ENCODE measurements around the gene GDPD3. TPM values are rescaled to one million over a fixed set of nuclear protein-coding genes. Genes with fewer than 3 reads are reported as not detected.

GDPD3 gene
- polyA plus RNA-seq, 3 donors: 9.6 TPM; not detected in 2

- no peak overlapping the region for H3K4me2 ChIP-seq (replicated peaks; ENCODE audit: extremely low read depth, low read length, poor library complexity, severe bottlenecking)
- Mint-ChIP-seq H3K9me3 (peaks cover 0 to 2% (median 0%) of the 10 kb centered on the region in 7 donors), H3K4me3 (no peak overlapping the region), H3K27ac (no peak overlapping the region), H3K4me1 (peaks cover 14% of the 10 kb centered on the region), H3K27me3 (ENCODE audit: low read depth in 3 of 3) (peaks cover 0 to 3% (median 0%) of the 10 kb centered on the region in 3 donors), H3K36me3 (no peaks in the 10 kb centered on the region)
- peaks cover 20% of the 10 kb centered on the region for H3K79me2 ChIP-seq (ENCODE audit: insufficient read depth, low read length)
- no peaks in the 10 kb centered on the region for H3K9me3 ChIP-seq (replicated peaks in 1 of 2; ENCODE audit: control insufficient read depth in 1 of 2, insufficient read depth in 1 of 2, low read length in 2 of 2)
- no peak overlapping the region for H3K4me3 ChIP-seq (replicated peaks in 1 of 3; ENCODE audit: low read depth in 2 of 3, low read length in 3 of 3)
- intact Hi-C loops (cut with micrococcal nuclease): no loop called here
- H3K27me3 ChIP-seq (ENCODE audit: control insufficient read depth in 2 of 2, insufficient read depth in 2 of 2, low read length in 2 of 2): no peaks in the 10 kb centered on the region
- no peak overlapping the region for H3K27ac ChIP-seq (ENCODE audit: low read depth in 1 of 2, low read length in 2 of 2)
- no peaks in the 10 kb centered on the region for H3K36me3 ChIP-seq (replicated peaks in 1 of 2; ENCODE audit: control insufficient read depth in 1 of 2, insufficient read depth in 2 of 2, low read length in 2 of 2)
- no peak for DNase-seq
- H2AFZ ChIP-seq (ENCODE audit: insufficient read depth, low read depth, low read length, poor library complexity, severe bottlenecking): no peak overlapping the region
- no peak overlapping the region for H3K9ac ChIP-seq (ENCODE audit: insufficient read depth, low read length, poor library complexity, severe bottlenecking)
- H3K4me1 ChIP-seq (ENCODE audit: control insufficient read depth in 1 of 2, insufficient read depth in 2 of 2, low read length in 2 of 2): peaks cover 16 to 21% of the 10 kb centered on the region in 2 donors
- H4K20me1 ChIP-seq (ENCODE audit: insufficient read depth, low read length): peaks cover 4% of the 10 kb centered on the region
- WGBS (ENCODE audit: insufficient coverage): no CpG with 5 or more reads among the region's 2 CpGs
- TF ChIP-seq CTCF (IDR thresholded peaks at IDR 0.05): no peak
These were observed 52.3 kb downstream of the GDPD3 start for GRCh38 chr16:30060836-30061554.

GRCh38 chr16:30060346-30060745, 53.0 kb downstream of the GDPD3 start:
- Mint-ChIP-seq H3K4me3 (no peak overlapping the region), H3K27me3 (ENCODE audit: low read depth in 3 of 3) (peaks cover 0 to 3% (median 0%) of the 10 kb centered on the region in 3 donors), H3K4me1 (peaks cover 14% of the 10 kb centered on the region), H3K27ac (no peak overlapping the region), H3K36me3 (no peaks in the 10 kb centered on the region), H3K9me3 (peaks cover 0 to 2% (median 0%) of the 10 kb centered on the region in 7 donors)
- peaks cover 16 to 21% of the 10 kb centered on the region in 2 donors for H3K4me1 ChIP-seq (ENCODE audit: control insufficient read depth in 1 of 2, insufficient read depth in 2 of 2, low read length in 2 of 2)
- no peaks in the 10 kb centered on the region for H4K20me1 ChIP-seq (ENCODE audit: insufficient read depth, low read length)
- H3K4me2 ChIP-seq (replicated peaks; ENCODE audit: extremely low read depth, low read length, poor library complexity, severe bottlenecking): no peak overlapping the region
- DNase-seq: no peak
- 100% methylated on average over 4 of the region's 4 CpGs for WGBS (ENCODE audit: insufficient coverage)
- no peaks in the 10 kb centered on the region for H3K9me3 ChIP-seq (replicated peaks in 1 of 2; ENCODE audit: control insufficient read depth in 1 of 2, insufficient read depth in 1 of 2, low read length in 2 of 2)
- H3K36me3 ChIP-seq (replicated peaks in 1 of 2; ENCODE audit: control insufficient read depth in 1 of 2, insufficient read depth in 2 of 2, low read length in 2 of 2): no peaks in the 10 kb centered on the region
- no peak overlapping the region for H2AFZ ChIP-seq (ENCODE audit: insufficient read depth, low read depth, low read length, poor library complexity, severe bottlenecking)
- TF ChIP-seq CTCF (IDR thresholded peaks at IDR 0.05): no peak
- no peak overlapping the region for H3K4me3 ChIP-seq (replicated peaks in 1 of 3; ENCODE audit: low read depth in 2 of 3, low read length in 3 of 3)
- intact Hi-C loops (cut with micrococcal nuclease): no loop called here
- H3K27me3 ChIP-seq (ENCODE audit: control insufficient read depth in 2 of 2, insufficient read depth in 2 of 2, low read length in 2 of 2): no peaks in the 10 kb centered on the region
- H3K79me2 ChIP-seq (ENCODE audit: insufficient read depth, low read length): peaks cover 16% of the 10 kb centered on the region
- no peak overlapping the region for H3K9ac ChIP-seq (ENCODE audit: insufficient read depth, low read length, poor library complexity, severe bottlenecking)
- H3K27ac ChIP-seq (ENCODE audit: low read depth in 1 of 2, low read length in 2 of 2): no peak overlapping the region
